GM23338 (cell line): ENCODE results near the gene ZNF784. TPM values are rescaled to one million over a fixed set of nuclear protein-coding genes. Genes with fewer than 3 reads are reported as not detected.

Source experiments
- ATAC-seq: fragments of 200-7000 bp; cut with Tn5 transposase; 3 replicates; pipeline ENCODE4 v1.9.1; 2020
- DNase-seq: peaks from one replicate; pipeline ENCODE4 v3.0.0-alpha.2; 2015; ENCODE audit warnings: low spot score
- H2AFZ ChIP-seq: fragments of 200-600 bp; sonication (generic); 2 replicates; pipeline ENCODE4 v1.8.0; 2016; ENCODE audit warnings: antibody characterized with exemption, mild to moderate bottlenecking, moderate library complexity
- H3F3A ChIP-seq: fragments of 200-600 bp; sonication (generic); replicated peaks from 2 replicates; pipeline ENCODE4 v1.8.0; 2017; ENCODE audit warnings: antibody characterized with exemption, mixed run types, low read depth
- H3K27ac ChIP-seq: fragments of 200-600 bp; sonication (generic); 2 replicates; pipeline ENCODE4 v1.6.1; 2016; ENCODE audit warnings: low read depth
- H3K27me3 ChIP-seq: fragments of 200-600 bp; sonication (generic); 2 replicates; pipeline ENCODE4 v1.8.0; 2016; ENCODE audit warnings: mild to moderate bottlenecking, mixed run types, moderate library complexity; ENCODE audit not compliant: insufficient read depth
- H3K36me3 ChIP-seq: fragments of 200-600 bp; sonication (generic); 2 replicates; pipeline ENCODE4 v1.8.0; 2016; ENCODE audit warnings: mild to moderate bottlenecking; ENCODE audit not compliant: insufficient read depth
- H3K4me1 ChIP-seq: fragments of 200-600 bp; sonication (generic); 2 replicates; pipeline ENCODE4 v1.8.0; 2016; ENCODE audit warnings: mild to moderate bottlenecking, moderate library complexity; ENCODE audit not compliant: insufficient read depth
- H3K4me2 ChIP-seq: fragments of 200-600 bp; sonication (generic); 2 replicates; pipeline ENCODE4 v1.7.1; 2017; ENCODE audit warnings: mixed run types
- H3K4me3 ChIP-seq: fragments of 200-600 bp; sonication (generic); 2 replicates; pipeline ENCODE4 v1.6.1; 2016; ENCODE audit warnings: mixed run types
- H3K79me2 ChIP-seq: fragments of 200-600 bp; sonication (generic); replicated peaks from 2 replicates; pipeline ENCODE4 v1.8.0; 2017; ENCODE audit warnings: mild to moderate bottlenecking; ENCODE audit not compliant: insufficient read depth
- H3K9me2 ChIP-seq: fragments of 200-600 bp; sonication (generic); 2 replicates; pipeline ENCODE4 v1.8.0; 2017; ENCODE audit not compliant: insufficient read depth
- H4K20me1 ChIP-seq: fragments of 200-600 bp; sonication (generic); replicated peaks from 2 replicates; pipeline ENCODE4 v1.8.0; 2017; ENCODE audit warnings: mild to moderate bottlenecking; ENCODE audit not compliant: insufficient read depth
- H3K27ac Mint-ChIP-seq: 2 replicates; pipeline ENCODE4 v1.8.0; 2020; ENCODE audit warnings: inconsistent platforms, mild to moderate bottlenecking, moderate library complexity, mixed read lengths
- H3K27me3 Mint-ChIP-seq: 3 replicates; pipeline ENCODE4 v1.8.0; 2022; ENCODE audit warnings: low read depth, mild to moderate bottlenecking, moderate library complexity, mixed read lengths, inconsistent platforms; ENCODE audit not compliant: insufficient read depth, poor library complexity
- H3K36me3 Mint-ChIP-seq: 3 replicates; pipeline ENCODE4 v1.8.0; 2021; ENCODE audit warnings: low read depth, mild to moderate bottlenecking, inconsistent platforms, moderate library complexity, mixed read lengths
- H3K4me1 Mint-ChIP-seq: 3 replicates; pipeline ENCODE4 v1.8.0; 2020; ENCODE audit warnings: mild to moderate bottlenecking, inconsistent platforms, mixed read lengths
- H3K4me3 Mint-ChIP-seq: 3 replicates; pipeline ENCODE4 v1.8.0; 2021; ENCODE audit warnings: moderate library complexity, mild to moderate bottlenecking, inconsistent platforms, mixed read lengths
- H3K9me3 Mint-ChIP-seq: 3 replicates; pipeline ENCODE4 v1.8.0; 2020; ENCODE audit warnings: moderate library complexity, mild to moderate bottlenecking, inconsistent platforms, mixed read lengths
- CREB1 ChIP-seq: fragments of 250-450 bp; sonication (Bioruptor Pico); IDR thresholded peaks from 2 replicates; pipeline ENCODE4 v1.5.0; 2020; ENCODE audit warnings: low read depth, mild to moderate bottlenecking, moderate library complexity
- ETS1 ChIP-seq: IDR thresholded peaks from 2 replicates; pipeline ENCODE4 v1.6.1; 2016; ENCODE audit warnings: antibody characterized with exemption
- EZH2 ChIP-seq: fragments of 200-600 bp; sonication (generic); IDR thresholded peaks from one replicate; pipeline ENCODE4 v1.8.0; 2017; ENCODE audit warnings: antibody characterized with exemption, mild to moderate bottlenecking, low read depth; ENCODE audit not compliant: unreplicated experiment
- EZH2phosphoT487 ChIP-seq: fragments of 200-600 bp; sonication (generic); IDR thresholded peaks from one replicate; pipeline ENCODE4 v1.8.1; 2018; ENCODE audit warnings: antibody characterized with exemption; ENCODE audit not compliant: unreplicated experiment
- JUNB ChIP-seq: IDR thresholded peaks from one replicate; pipeline ENCODE4 v1.6.1; 2016; ENCODE audit warnings: antibody characterized with exemption; ENCODE audit not compliant: unreplicated experiment
- NANOG ChIP-seq: IDR thresholded peaks from 2 replicates; pipeline ENCODE4 v1.6.1; 2016; ENCODE audit warnings: antibody characterized with exemption, borderline replicate concordance
- POLR2AphosphoS5 ChIP-seq: IDR thresholded peaks from 2 replicates; pipeline ENCODE4 v1.6.1; 2016; ENCODE audit warnings: antibody characterized with exemption, low read depth
- REST ChIP-seq: IDR thresholded peaks from one replicate; pipeline ENCODE4 v1.6.1; 2018; ENCODE audit warnings: antibody characterized with exemption; ENCODE audit not compliant: unreplicated experiment
- STAT1 ChIP-seq: IDR thresholded peaks from one replicate; pipeline ENCODE4 v1.6.1; 2016; ENCODE audit warnings: antibody characterized with exemption; ENCODE audit not compliant: unreplicated experiment
- ZNF114 ChIP-seq: fragments of 250-450 bp; sonication (Bioruptor Pico); IDR thresholded peaks from 2 replicates; pipeline ENCODE4 v1.5.0; 2020; ENCODE audit warnings: mild to moderate bottlenecking, moderate library complexity
- ZNF462 ChIP-seq: fragments of 250-450 bp; sonication (Bioruptor Pico); IDR thresholded peaks from 2 replicates; pipeline ENCODE4 v1.5.0; 2020; ENCODE audit warnings: mild to moderate bottlenecking, moderate library complexity
- polyA plus RNA-seq: library from polyadenylated mRNA; unstranded; fragments of >200 nt; fragmentation: Nextera tagmentation; extraction: Ambion mirVana; gene quantifications from 2 replicates; pipeline ENCODE4 v1.2.1, GENCODE V29; 2016
- total RNA-seq: library from RNA; depleted of rRNA; stranded (reverse); fragments of >200 nt; shearing (Covaris generic); gene quantifications from 2 replicates; pipeline ENCODE4 v1.2.3, GENCODE V29; 2014

The ZNF784 gene
- total and polyA plus RNA-seq, 2 experiments from 2014 or later, result 1.5 to 6.7 TPM

- TF ChIP-seq ETS1 (no peak), POLR2AphosphoS5 (no peak), NANOG (no peak), REST (no peak), JUNB (no peak)
Measured at GRCh38 chr19:55611983-55612645, 12.3 kb downstream of the ZNF784 start (continued).

- H3K4me3 ChIP-seq, result no peak overlapping the region
- H3K4me1 Mint-ChIP-seq, result peaks cover 12% of the 10 kb centered on the region
- H4K20me1 ChIP-seq, result peaks cover 33% of the 10 kb centered on the region
- peaks cover 36% of the 10 kb centered on the region for H3K36me3 Mint-ChIP-seq
- H3K9me2 ChIP-seq, result no peaks in the 10 kb centered on the region
- H3K27me3 ChIP-seq, result no peaks in the 10 kb centered on the region
- H3K36me3 ChIP-seq, result peaks cover 5% of the 10 kb centered on the region; the same call in 1 of the 2 replicates
- H3K27ac Mint-ChIP-seq, result no peak overlapping the region
- no peak overlapping the region for H3K4me2 ChIP-seq
- peaks cover 3% of the 10 kb centered on the region for H3K4me1 ChIP-seq
- peaks cover 8% of the 10 kb centered on the region for H3F3A ChIP-seq
- H3K79me2 ChIP-seq, result peaks cover 16% of the 10 kb centered on the region
- DNase-seq (no peak), ATAC-seq (no peak)
- H3K9me3 Mint-ChIP-seq, result no peaks in the 10 kb centered on the region; the same call in 2 of the 3 replicates
- no peak overlapping the region for H2AFZ ChIP-seq
- peaks cover 16% of the 10 kb centered on the region for H3K27me3 Mint-ChIP-seq
- no peak overlapping the region for H3K27ac ChIP-seq
- H3K4me3 Mint-ChIP-seq, result no peak overlapping the region
- TF ChIP-seq JUNB (no peak), ZNF114 (CRISPR knock-in tag) (no peak), POLR2AphosphoS5 (no peak), EZH2 (no peak), EZH2phosphoT487 (no peak), CREB1 (CRISPR knock-in tag) (no peak), ZNF462 (no peak), STAT1 (no peak)
Measured at GRCh38 chr19:55611300-55611982, 12.9 kb downstream of the ZNF784 start.
